GM12878 (cell line): Measurements from ENCODE around the gene DIAPH2. TPM values are rescaled to one million over a fixed set of nuclear protein-coding genes. Genes with fewer than 3 reads are reported as not detected.

Experiments
- ATAC-seq: fragments of 200-7000 bp; cut with Tn5 transposase; 3 replicates; pipeline ENCODE4 v1.9.1; 2020; ENCODE audit warnings: mild to moderate bottlenecking, moderate library complexity
- BruUV-seq: library from RNA; stranded (reverse); fragments of 400-500 nt; replicated peaks from 2 replicates; lab custom pipeline; 2021; lab: Mats Ljungman, UMichigan
- CTCF ChIA-PET: fragments of 300-600 bp; sonication (Branson Sonifier 250); formaldehyde crosslinking; extraction: SDS; loops from one replicate; lab custom pipeline; 2021; ENCODE audit warnings: inconsistent platforms; lab: Yijun Ruan, JAX
- POLR2A ChIA-PET: fragments of 350-600 bp; formaldehyde crosslinking; extraction: SDS; loops from one replicate; lab custom pipeline; 2021; ENCODE audit warnings: inconsistent platforms; lab: Charles Lee
- RAD21 ChIA-PET: fragments of 300-600 bp; sonication (Branson Sonifier 250); formaldehyde crosslinking; loops from one replicate; lab custom pipeline; 2023; ENCODE audit warnings: antibody characterized with exemption; ENCODE audit not compliant: unreplicated experiment; lab: Charles Lee
- SMC1A ChIA-PET: fragments of 300-600 bp; sonication (Branson Sonifier 250); formaldehyde crosslinking; loops from one replicate; lab custom pipeline; 2023; ENCODE audit not compliant: unreplicated experiment, uncharacterized antibody; lab: Charles Lee
- DNase-seq: peaks from one replicate; pipeline ENCODE4 v3.0.0-alpha.2; 2011; ENCODE audit warnings: low read depth, low spot score
- FAIRE-seq: peaks from 3 replicates; lab custom pipeline; 2011; peaks lifted over from hg19 to GRCh38; lab: Jason Lieb, UNC
- H2AFZ ChIP-seq: 2 replicates; pipeline ENCODE4 v1.6.0; 2011; ENCODE audit warnings: low read depth, low read length, control low read depth; ENCODE audit not compliant: control insufficient read depth
- H3K27ac ChIP-seq: 2 replicates; pipeline ENCODE4 v1.5.1; 2011; ENCODE audit warnings: control low read depth; ENCODE audit not compliant: control insufficient read depth, insufficient read depth
- H3K27me3 ChIP-seq, 2 experiments: replicated peaks in 1 of 2; 2 replicates each; pipeline versions ENCODE4 v1.6.0 to v1.6.1; 2011; ENCODE audit warnings: low read length in 1 of 2; ENCODE audit not compliant: control insufficient read depth in 2 of 2, insufficient read depth in 2 of 2
- H3K36me3 ChIP-seq, 2 experiments: 2 replicates each; pipeline ENCODE4 v1.5.1; 2011; ENCODE audit warnings: low read length in 1 of 2; ENCODE audit not compliant: control insufficient read depth in 2 of 2, insufficient read depth in 2 of 2
- H3K4me1 ChIP-seq: 2 replicates; pipeline ENCODE4 v1.6.1; 2011; ENCODE audit warnings: mild to moderate bottlenecking, low read length, moderate library complexity, mixed read lengths; ENCODE audit not compliant: control insufficient read depth, insufficient read depth
- H3K4me2 ChIP-seq: 2 replicates; pipeline ENCODE4 v1.6.0; 2011; ENCODE audit warnings: control low read depth; ENCODE audit not compliant: control insufficient read depth, insufficient read depth
- H3K4me3 ChIP-seq: fragments of 200-600 bp; sonication (generic); 2 replicates; pipeline ENCODE4 v1.5.1; 2016
- H3K79me2 ChIP-seq: 2 replicates; pipeline ENCODE4 v1.6.0; 2011; ENCODE audit warnings: low read length; ENCODE audit not compliant: control insufficient read depth, insufficient read depth
- H3K9ac ChIP-seq: 2 replicates; pipeline ENCODE4 v1.8.0; 2011; ENCODE audit warnings: low read length, control low read depth, mixed read lengths; ENCODE audit not compliant: control insufficient read depth, insufficient read depth
- H3K9me3 ChIP-seq: replicated peaks from 3 replicates; pipeline ENCODE4 v1.5.1; 2011; ENCODE audit warnings: mild to moderate bottlenecking, low read length; ENCODE audit not compliant: control insufficient read depth, insufficient read depth
- H4K20me1 ChIP-seq: 2 replicates; pipeline ENCODE4 v1.6.0; 2011; ENCODE audit not compliant: control insufficient read depth, insufficient read depth
- CHD2 ChIP-seq: IDR thresholded peaks from 2 replicates; pipeline ENCODE4 v1.6.1; 2011; ENCODE audit warnings: low read depth, low read length, improper control_type of control experiment, borderline replicate concordance
- HCFC1 ChIP-seq: fragments of 150-350 bp; IDR thresholded peaks from 2 replicates; pipeline ENCODE4 v1.6.1; 2014; ENCODE audit warnings: low read length
- KLF5 ChIP-seq: fragments of 450-650 bp; IDR thresholded peaks from 2 replicates; pipeline ENCODE4 v1.6.1; 2014; ENCODE audit warnings: mild to moderate bottlenecking; ENCODE audit not compliant: partially characterized antibody
- MYC ChIP-seq: IDR thresholded peaks from 2 replicates; pipeline ENCODE4 v1.6.1; 2011; ENCODE audit warnings: mild to moderate bottlenecking, low read length, moderate library complexity, inconsistent platforms; ENCODE audit not compliant: insufficient read depth, insufficient replicate concordance, insufficient read length, severe bottlenecking
- NFYB ChIP-seq: IDR thresholded peaks from 2 replicates; pipeline ENCODE4 v1.6.1; 2011; ENCODE audit warnings: low read depth, mild to moderate bottlenecking, low read length, improper control_type of control experiment, moderate library complexity; ENCODE audit not compliant: insufficient read depth
- PAX5 ChIP-seq: IDR thresholded peaks from 2 replicates; pipeline ENCODE4 v1.6.1; 2011; ENCODE audit warnings: low read depth, low read length, borderline replicate concordance
- SRF ChIP-seq, 2 experiments: IDR thresholded peaks; 2 replicates each; pipeline ENCODE4 v1.6.1; 2011; ENCODE audit warnings: low read depth in 2 of 2, low read length in 2 of 2, mild to moderate bottlenecking in 1 of 2, moderate library complexity in 1 of 2
- WGBS: methylation state at CpG from one replicate; pipeline ENCODE4 v1.1.6; 2016; ENCODE audit warnings: low lambda C conversion rate; ENCODE audit not compliant: insufficient replicate concordance, insufficient coverage; ENCODE audit errors: missing lambda C conversion rate; 5-methylcytosine and 5-hydroxymethylcytosine counted together
- in situ Hi-C: fragments of 300-500 bp; cut with MboI; formaldehyde crosslinking; loops from 9 replicates; pipeline ENCODE4 v1.14.3; 2018; ENCODE audit warnings: mixed read lengths
- intact Hi-C: fragments of 100-400 bp; cut with micrococcal nuclease; formaldehyde crosslinking; loops from one replicate; pipeline ENCODE4 v1.14.2; 2022; ENCODE audit not compliant: unreplicated experiment
- polyA plus RNA-seq, 11 experiments: library from polyadenylated mRNA; depleted of rRNA in 4 of 11; unstranded in 6 of 11; stranded (reverse) in 5 of 11; fragments of >200 nt; fragmentation: Nextera tagmentation in 4 of 11; fragmentation: Illumina TruSeq in 1 of 11; extraction: Ambion mirVana in 4 of 11; extraction: Trizol in 1 of 11; gene quantifications; 1 replicate in 1 of 11; 2 replicates in 10 of 11; pipeline versions ENCODE4 v1.2.1 to v1.2.3, GENCODE V29; 2011 to 2016; ENCODE audit warnings: inconsistent platforms in 2 of 11, missing spikeins in 2 of 11, low read depth in 1 of 11
- total RNA-seq, 4 experiments: library from RNA; depleted of rRNA in 3 of 4; stranded (reverse); fragments of >200 nt in 3 of 4; fragmentation: Illumina TruSeq in 1 of 4; extraction: Trizol in 1 of 4; gene quantifications; 2 replicates each; pipeline versions ENCODE4 v1.2.1 to v1.2.3, GENCODE V29; 2013 to 2021
- TF ChIP-seq, protein P1 (sequence below): IDR thresholded peaks from 2 replicates; pipeline ENCODE4 v1.6.1; 2012; ENCODE audit warnings: low read depth, low read length, improper control_type of control experiment
- TF ChIP-seq, protein P2 (sequence below): IDR thresholded peaks from 2 replicates; pipeline ENCODE4 v1.6.1; 2011; ENCODE audit warnings: borderline replicate concordance, low read depth, mild to moderate bottlenecking, moderate library complexity, mixed read lengths, low read length; ENCODE audit not compliant: insufficient read depth; ENCODE audit errors: extremely low read length

The DIAPH2 gene
- total and polyA plus RNA-seq, 10 of the 15 experiments (the other 5 are each of a cell fraction or from before 2014, with no cell fraction given) = 2.2 to 16.6 (median 8.8) TPM

DNA sequence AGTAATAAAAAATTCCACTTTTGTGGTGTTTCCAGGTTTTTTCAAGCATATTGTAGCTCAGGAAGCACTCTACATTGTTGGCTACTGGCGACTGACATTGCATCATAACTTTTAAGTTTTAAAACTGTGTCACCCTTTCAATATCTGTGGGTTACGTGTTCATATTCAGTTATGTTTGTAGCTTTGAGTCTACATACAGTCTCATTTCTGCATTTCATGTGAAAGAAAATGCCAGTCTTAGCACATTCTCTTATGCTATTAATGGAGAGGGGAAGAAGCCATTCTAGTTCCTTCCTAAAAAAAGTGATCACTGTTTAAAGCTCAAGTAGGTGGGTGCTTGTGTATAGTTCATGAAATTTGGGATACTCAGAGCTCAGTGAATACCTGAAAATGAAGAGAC is 38.1 kb downstream of the DIAPH2 start:
- no peaks in the 10 kb centered on the region for H3K79me2 ChIP-seq
- RAD21 ChIA-PET = no interaction called here
- no peak for TF ChIP-seq PAX5
- TF ChIP-seq, all 136 proteins: peak for 0
- Histone ChIP-seq H3K36me3 (no peaks in the 10 kb centered on the region), H3K4me3 (no peak overlapping the region), H3K9ac (no peak overlapping the region), H4K20me1 (no peaks in the 10 kb centered on the region), H2AFZ (no peak overlapping the region), H3K4me1 (no peaks in the 10 kb centered on the region), H3K27ac (no peak overlapping the region), H3K27me3 (no peaks in the 10 kb centered on the region), H3K9me3 (no peaks in the 10 kb centered on the region), H3K4me2 (no peak overlapping the region)
- ChIA-PET CTCF (no interaction called here), SMC1A (interaction anchor here (0.7 to 1.5 kb wide), 4 partner anchors 9 to 39 kb away, joined by 3 to 4 read pairs (median 3); no protein-coding TSS in a partner anchor), POLR2A (interaction anchor here (0.8 to 1.0 kb wide), 2 partner anchors 8 to 34 kb away, joined by 3 to 7 read pairs; no protein-coding TSS in a partner anchor)
- in situ Hi-C loops = no loop called here
- BruUV-seq = no TSS peak
- ATAC-seq = no peak
- FAIRE-seq = no peak
- WGBS = 58% methylated on average over 2 of the region's 2 CpGs
- DNase-seq = no peak
- intact Hi-C loops = no loop called here

DNA sequence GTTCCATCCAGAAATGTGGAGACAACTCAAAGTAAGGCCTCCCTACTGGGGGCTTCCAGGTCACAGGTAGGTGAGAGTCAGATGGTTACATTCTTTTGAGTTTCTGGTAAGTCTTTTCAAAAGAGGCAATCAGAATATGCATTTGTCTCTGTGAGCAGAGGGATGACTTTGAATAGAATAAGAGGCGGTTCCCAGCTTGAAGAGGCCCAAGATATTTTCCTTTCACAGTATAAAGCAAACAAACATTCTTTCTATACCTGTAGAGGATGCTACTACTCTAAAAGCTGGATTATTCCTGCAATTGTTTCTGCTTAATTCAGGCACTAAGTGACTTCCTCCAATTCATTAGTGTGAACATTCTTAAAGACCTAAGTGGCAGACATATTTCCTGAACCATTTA is 44.4 kb downstream of the DIAPH2 start:
- H3K9me3 ChIP-seq = no peaks in the 10 kb centered on the region
- no peaks in the 10 kb centered on the region for H3K27me3 ChIP-seq
- ChIA-PET RAD21 (interaction anchor here (1.0 kb wide), 1 partner anchor 8 kb away, joined by 3 read pairs; no protein-coding TSS in a partner anchor), POLR2A (no interaction called here), CTCF (interaction anchor here (2.0 kb wide), 1 partner anchor 29 kb away, joined by 6 read pairs; no protein-coding TSS in a partner anchor), SMC1A (no interaction called here)
- no peak overlapping the region for H3K4me2 ChIP-seq
- intact Hi-C loops (no loop called here), in situ Hi-C loops (no loop called here)
- no peak overlapping the region for H2AFZ ChIP-seq
- no peak overlapping the region for H3K4me3 ChIP-seq
- no peaks in the 10 kb centered on the region for H3K36me3 ChIP-seq
- ATAC-seq (no peak), FAIRE-seq (no peak), DNase-seq (no peak)
- no peak overlapping the region for H3K9ac ChIP-seq
- H3K79me2 ChIP-seq = no peaks in the 10 kb centered on the region
- WGBS = 64% methylated on average over 1 of the region's 1 CpG
- no TSS peak for BruUV-seq
- H3K27ac ChIP-seq = no peak overlapping the region
- H4K20me1 ChIP-seq = no peaks in the 10 kb centered on the region
- no peaks in the 10 kb centered on the region for H3K4me1 ChIP-seq
- no peak for TF ChIP-seq SRF (IDR thresholded peaks at IDR 0.05; ENCODE audit: low read depth in 2 of 2, low read length in 2 of 2)
- no peak for TF ChIP-seq KLF5
- TF ChIP-seq, protein P1, sequence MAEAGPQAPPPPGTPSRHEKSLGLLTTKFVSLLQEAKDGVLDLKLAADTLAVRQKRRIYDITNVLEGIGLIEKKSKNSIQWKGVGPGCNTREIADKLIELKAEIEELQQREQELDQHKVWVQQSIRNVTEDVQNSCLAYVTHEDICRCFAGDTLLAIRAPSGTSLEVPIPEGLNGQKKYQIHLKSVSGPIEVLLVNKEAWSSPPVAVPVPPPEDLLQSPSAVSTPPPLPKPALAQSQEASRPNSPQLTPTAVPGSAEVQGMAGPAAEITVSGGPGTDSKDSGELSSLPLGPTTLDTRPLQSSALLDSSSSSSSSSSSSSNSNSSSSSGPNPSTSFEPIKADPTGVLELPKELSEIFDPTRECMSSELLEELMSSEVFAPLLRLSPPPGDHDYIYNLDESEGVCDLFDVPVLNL = no peak
- TF ChIP-seq HCFC1 = no peak
- no peak for TF ChIP-seq MYC
- TF ChIP-seq, protein P2, sequence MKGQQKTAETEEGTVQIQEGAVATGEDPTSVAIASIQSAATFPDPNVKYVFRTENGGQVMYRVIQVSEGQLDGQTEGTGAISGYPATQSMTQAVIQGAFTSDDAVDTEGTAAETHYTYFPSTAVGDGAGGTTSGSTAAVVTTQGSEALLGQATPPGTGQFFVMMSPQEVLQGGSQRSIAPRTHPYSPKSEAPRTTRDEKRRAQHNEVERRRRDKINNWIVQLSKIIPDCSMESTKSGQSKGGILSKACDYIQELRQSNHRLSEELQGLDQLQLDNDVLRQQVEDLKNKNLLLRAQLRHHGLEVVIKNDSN = no peak
- TF ChIP-seq CHD2 = no peak
- TF ChIP-seq NFYB = no peak
